H4 (cell line): ENCODE measurements around the gene KIF25. TPM values are rescaled to one million over a fixed set of nuclear protein-coding genes. Genes with fewer than 3 reads are reported as not detected.

ENCODE experiments used
- DNase-seq: peaks from one replicate; pipeline ENCODE4 v3.0.0-alpha.2; 2015; ENCODE audit warnings: low spot score
- total RNA-seq: library from RNA; depleted of rRNA; stranded (reverse); fragments of >200 nt; shearing (Covaris generic); gene quantifications from 2 replicates; pipeline ENCODE4 v1.2.3, GENCODE V29; 2014

The KIF25 gene
- total RNA-seq, 1 experiment from 2014 or later: 2.3 TPM

- no peak for DNase-seq
These were observed 18.7 kb downstream of the KIF25 start for GRCh38 chr6:168016176-168016620.

- no peak for DNase-seq
These were observed 19.5 kb downstream of the KIF25 start for GRCh38 chr6:168016721-168017525.

GRCh38 chr6:168017629-168018028 is 20.2 kb downstream of the KIF25 start:
- DNase-seq: peak; percentile 32

- DNase-seq: no peak
These were observed 21.2 kb downstream of the KIF25 start for GRCh38 chr6:168018664-168019063.

GRCh38 chr6:168020242-168020641 is 22.8 kb downstream of the KIF25 start:
- no peak for DNase-seq

- no peak for DNase-seq
These were observed 24.1 kb downstream of the KIF25 start for GRCh38 chr6:168021581-168021980.

- no peak for DNase-seq
These were observed 25.2 kb downstream of the KIF25 start for GRCh38 chr6:168022488-168023321.

- DNase-seq: no peak
These were observed 27.6 kb downstream of the KIF25 start for GRCh38 chr6:168024951-168025510.

- DNase-seq: no peak
These were observed 28.6 kb downstream of the KIF25 start for GRCh38 chr6:168025831-168026710.

- DNase-seq: no peak
These were observed 29.5 kb downstream of the KIF25 start for GRCh38 chr6:168026925-168027324.

- no peak for DNase-seq
These were observed 30.1 kb downstream of the KIF25 start for GRCh38 chr6:168027521-168027920.

- no peak for DNase-seq
These were observed 30.7 kb downstream of the KIF25 start for GRCh38 chr6:168028181-168028580.

- DNase-seq: no peak
These were observed 32.2 kb downstream of the KIF25 start for GRCh38 chr6:168029459-168030217.

GRCh38 chr6:168030218-168030746 is 32.8 kb downstream of the KIF25 start:
- DNase-seq: no peak

- no peak for DNase-seq
These were observed 33.4 kb downstream of the KIF25 start for GRCh38 chr6:168030908-168031307.

GRCh38 chr6:168031411-168031971 is 34.0 kb downstream of the KIF25 start:
- no peak for DNase-seq

GRCh38 chr6:168032005-168032760 is 34.7 kb downstream of the KIF25 start:
- DNase-seq: peak; percentile 64

- DNase-seq: no peak
These were observed 36.3 kb downstream of the KIF25 start for GRCh38 chr6:168033791-168034190.

- no peak for DNase-seq
These were observed 37.1 kb downstream of the KIF25 start for GRCh38 chr6:168034537-168034936.
